Left lung (tissue), 10 donors: ENCODE data around the gene RIOX2. TPM values are rescaled to one million over a fixed set of nuclear protein-coding genes. Genes with fewer than 3 reads are reported as not detected.
A peak's percentile ranks its signal among the peaks of the same experiment; 100 is the strongest.
"Not testable (repeated sequence)": the region's sequence is repeated elsewhere in the genome, so short reads cannot be mapped to it uniquely, and the experiment has no call there.

ENCODE experiments used
- ATAC-seq: fragments of 200-7000 bp; cut with Tn5 transposase; one replicate; pipeline ENCODE4 v1.9.1; 2020; ENCODE audit warnings: moderate library complexity
- DNase-seq, 4 donors: peaks; one replicate each; pipeline ENCODE4 v3.0.0-alpha.2; 2013 to 2020
- H3K27ac ChIP-seq, 2 donors: fragments of 200-600 bp; sonication (generic) in 1 of 2; one replicate each; pipeline versions ENCODE4 v1.5.0 to v1.8.0; 2020 to 2021
- H3K27me3 ChIP-seq, 2 donors: fragments of 200-600 bp; sonication (generic) in 1 of 2; one replicate each; pipeline versions ENCODE4 v1.5.0 to v1.8.0; 2020 to 2021
- H3K36me3 ChIP-seq, 2 donors: fragments of 200-600 bp; sonication (generic) in 1 of 2; one replicate each; pipeline versions ENCODE4 v1.5.0 to v1.8.0; 2020 to 2021
- H3K4me1 ChIP-seq, 2 donors: fragments of 200-600 bp; one replicate each; pipeline ENCODE4 v1.8.0; 2021
- H3K4me3 ChIP-seq, 2 donors: fragments of 200-600 bp; sonication (generic) in 1 of 2; one replicate each; pipeline versions ENCODE4 v1.5.0 to v1.8.0; 2020 to 2021; ENCODE audit warnings: mild to moderate bottlenecking in 1 of 2
- H3K9me3 ChIP-seq, 2 donors: fragments of 200-600 bp; sonication (generic) in 1 of 2; one replicate each; pipeline versions ENCODE4 v1.5.0 to v1.8.0; 2020 to 2021
- intact Hi-C, 2 donors: fragments of 100-400 bp; cut with DNase I; formaldehyde crosslinking; loops; one replicate each; pipeline versions ENCODE4 v1.11.2 to v1.14.2; 2022
- polyA plus RNA-seq, 6 donors: library from polyadenylated mRNA; unstranded; fragments of 120-200 nt; gene quantifications; one replicate each; pipeline ENCODE4 v1.2.1, GENCODE V29; 2013; ENCODE audit not compliant: insufficient read length in 6 of 6
- total RNA-seq, 2 donors: library from RNA; stranded (reverse); fragmentation: NEBNext Ultra II Directional; extraction: Animal tissue kit (Norgen Biotek cat#: 25700); gene quantifications; one replicate each; pipeline ENCODE4 v1.2.1, GENCODE V29; 2021
- TF ChIP-seq, protein P1 (sequence below), 2 donors: fragments of 200-600 bp; sonication (generic) in 1 of 2; IDR thresholded peaks; one replicate each; pipeline versions ENCODE4 v1.5.0 to v1.8.0; 2021; ENCODE audit warnings: antibody characterized with exemption in 2 of 2
- donor health status: DM: no; HTN: yes; CAD: no.
- donor health status: DM: no; HTN: no; CAD: no.

RIOX2 gene
- total and polyA plus RNA-seq, 8 donors, result 16.6 to 44.3 (median 35.7) TPM

DNA sequence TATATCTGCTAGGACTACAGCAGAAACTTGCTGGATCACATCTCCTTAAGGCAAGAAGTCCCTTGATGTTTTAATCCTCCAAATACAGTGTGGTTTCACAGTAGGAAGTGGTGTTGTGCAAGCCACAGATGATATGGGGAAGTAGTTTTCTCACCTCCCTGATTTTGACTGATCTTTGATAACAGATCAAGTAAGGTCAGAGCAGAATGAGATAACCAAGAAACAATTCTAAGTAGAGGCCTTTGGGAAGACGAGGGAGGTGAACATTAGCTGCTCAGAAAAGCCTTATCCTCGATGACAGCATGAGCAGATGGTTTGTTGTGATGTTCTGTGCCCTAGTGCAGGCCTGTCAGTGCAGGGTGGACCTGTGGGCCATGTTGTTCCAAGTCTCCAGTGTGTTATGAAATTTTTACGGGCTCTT, 61.3 kb downstream of the RIOX2 start:
- TF ChIP-seq, protein P1, sequence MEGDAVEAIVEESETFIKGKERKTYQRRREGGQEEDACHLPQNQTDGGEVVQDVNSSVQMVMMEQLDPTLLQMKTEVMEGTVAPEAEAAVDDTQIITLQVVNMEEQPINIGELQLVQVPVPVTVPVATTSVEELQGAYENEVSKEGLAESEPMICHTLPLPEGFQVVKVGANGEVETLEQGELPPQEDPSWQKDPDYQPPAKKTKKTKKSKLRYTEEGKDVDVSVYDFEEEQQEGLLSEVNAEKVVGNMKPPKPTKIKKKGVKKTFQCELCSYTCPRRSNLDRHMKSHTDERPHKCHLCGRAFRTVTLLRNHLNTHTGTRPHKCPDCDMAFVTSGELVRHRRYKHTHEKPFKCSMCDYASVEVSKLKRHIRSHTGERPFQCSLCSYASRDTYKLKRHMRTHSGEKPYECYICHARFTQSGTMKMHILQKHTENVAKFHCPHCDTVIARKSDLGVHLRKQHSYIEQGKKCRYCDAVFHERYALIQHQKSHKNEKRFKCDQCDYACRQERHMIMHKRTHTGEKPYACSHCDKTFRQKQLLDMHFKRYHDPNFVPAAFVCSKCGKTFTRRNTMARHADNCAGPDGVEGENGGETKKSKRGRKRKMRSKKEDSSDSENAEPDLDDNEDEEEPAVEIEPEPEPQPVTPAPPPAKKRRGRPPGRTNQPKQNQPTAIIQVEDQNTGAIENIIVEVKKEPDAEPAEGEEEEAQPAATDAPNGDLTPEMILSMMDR (IDR thresholded peaks at IDR 0.05), result no peak
- intact Hi-C loops, result no loop called here
- Histone ChIP-seq H3K27me3 (no peaks in the 10 kb centered on the region), H3K4me1 (peaks cover 0 to 9% of the 10 kb centered on the region in 2 donors), H3K27ac (peak overlapping the region in 1 of 2 donors; percentile 15), H3K36me3 (peaks cover 0 to 11% of the 10 kb centered on the region in 2 donors), H3K4me3 (no peak overlapping the region), H3K9me3 (no peaks in the 10 kb centered on the region)
- ATAC-seq (peak; percentile 32), DNase-seq (no peak)

DNA sequence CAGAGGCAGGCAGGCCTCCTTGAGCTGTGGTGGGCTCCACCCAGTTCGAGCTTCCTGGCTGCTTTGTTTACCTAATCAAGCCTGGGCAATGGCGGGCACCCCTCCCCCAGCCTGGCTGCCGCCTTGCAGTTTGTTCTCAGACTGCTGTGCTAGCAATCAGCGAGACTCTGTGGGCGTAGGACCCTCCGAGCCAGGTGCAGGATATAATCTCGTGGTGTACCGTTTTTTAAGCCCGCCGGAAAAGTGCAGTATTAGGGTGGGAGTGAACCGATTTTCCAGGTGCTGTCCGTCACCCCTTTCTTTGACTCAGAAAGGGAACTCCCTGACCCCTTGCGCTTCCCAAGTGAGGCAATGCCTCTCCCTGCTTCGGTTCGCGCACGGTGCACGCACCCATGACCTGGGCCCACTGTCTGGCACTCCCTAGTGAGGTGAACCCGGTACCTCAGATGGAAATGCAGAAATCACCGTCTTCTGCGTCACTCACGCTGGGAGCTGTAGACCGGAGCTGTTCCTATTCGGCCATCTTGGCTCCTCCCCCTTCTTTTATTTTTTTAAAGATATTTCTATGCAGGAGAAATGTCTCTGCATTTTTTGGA, 61.9 kb downstream of the RIOX2 start:
- H3K4me3 ChIP-seq, ATAC-seq, H3K4me1 ChIP-seq, H3K27me3 ChIP-seq, DNase-seq, H3K36me3 ChIP-seq, H3K9me3 ChIP-seq, intact Hi-C loops: not testable (repeated sequence)
- peak overlapping the region in 1 of 2 donors; percentile 15 for H3K27ac ChIP-seq

DNA sequence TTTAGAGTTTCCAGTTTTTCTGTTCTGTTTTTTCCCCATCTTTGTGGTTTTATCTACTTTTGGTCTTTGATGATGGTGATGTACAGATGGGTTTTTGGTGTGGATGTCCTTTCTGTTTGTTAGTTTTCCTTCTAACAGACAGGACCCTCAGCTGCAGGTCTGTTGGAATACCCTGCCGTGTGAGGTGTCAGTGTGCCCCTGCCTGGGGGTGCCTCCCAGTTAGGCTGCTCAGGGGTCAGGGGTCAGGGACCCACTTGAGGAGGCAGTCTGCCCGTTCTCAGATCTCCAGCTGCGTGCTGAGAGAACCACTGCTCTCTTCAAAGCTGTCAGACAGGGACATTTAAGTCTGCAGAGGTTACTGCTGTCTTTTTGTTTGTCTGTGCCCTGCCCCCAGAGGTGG, 62.4 kb downstream of the RIOX2 start:
- H3K27me3 ChIP-seq, H3K4me3 ChIP-seq, intact Hi-C loops, H3K36me3 ChIP-seq, DNase-seq, H3K9me3 ChIP-seq, H3K4me1 ChIP-seq, ATAC-seq, H3K27ac ChIP-seq: not testable (repeated sequence)

DNA sequence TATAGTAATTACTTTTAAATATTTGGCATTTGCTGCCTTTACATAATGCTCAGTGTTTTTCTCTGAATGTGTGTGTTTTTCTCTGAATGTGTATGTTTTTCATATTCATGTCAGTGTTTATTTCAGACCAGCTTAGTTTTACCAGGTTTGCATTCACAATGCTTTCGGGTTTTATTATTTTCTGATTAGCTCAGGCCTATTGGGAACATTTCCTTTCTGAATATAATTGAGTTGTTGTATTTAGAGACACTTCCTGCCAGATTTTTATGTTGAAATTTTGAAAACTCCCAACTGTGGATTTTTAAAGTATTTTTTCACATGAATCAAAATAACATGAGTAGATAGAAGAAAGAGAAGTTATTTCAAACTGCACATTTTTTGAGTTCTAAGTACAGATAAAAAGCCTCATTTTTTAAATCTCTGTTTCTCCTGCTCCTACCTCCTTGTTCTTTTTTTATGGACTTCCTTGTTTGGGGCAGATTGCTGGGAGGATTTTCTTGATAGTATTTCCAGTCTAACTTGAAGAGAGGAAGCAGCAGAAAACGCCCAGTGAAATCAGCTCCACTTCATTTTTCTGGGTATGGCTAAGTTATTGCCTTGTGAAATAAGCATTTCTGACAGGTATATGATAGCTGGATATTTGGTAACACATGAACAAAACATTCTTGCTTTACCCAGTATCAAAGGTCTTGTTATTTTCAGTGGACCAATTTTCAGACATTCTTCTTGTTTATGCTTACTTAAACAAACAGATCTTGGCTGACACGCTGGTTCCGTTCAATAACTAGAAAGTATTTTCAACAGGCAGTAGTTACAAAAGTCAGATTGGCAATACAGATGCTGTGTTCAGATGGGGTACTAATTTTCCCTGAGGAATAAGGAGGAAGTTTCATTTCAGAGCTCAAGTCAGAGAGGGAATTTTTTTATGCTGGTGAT, 70.7 kb downstream of the RIOX2 start:
- DNase-seq (peak in 1 of 4 donors; percentile 13), ATAC-seq (no peak)
- no peaks in the 10 kb centered on the region for H3K9me3 ChIP-seq
- peak overlapping the region; percentile 21 to 60 for H3K27ac ChIP-seq
- H3K4me3 ChIP-seq, result no peak overlapping the region
- H3K4me1 ChIP-seq, result peaks cover 6 to 15% of the 10 kb centered on the region in 2 donors
- intact Hi-C loops, result no loop called here
- TF ChIP-seq, protein P1 (IDR thresholded peaks at IDR 0.05), result no peak
- peaks cover 0 to 19% of the 10 kb centered on the region in 2 donors for H3K36me3 ChIP-seq
- H3K27me3 ChIP-seq, result no peaks in the 10 kb centered on the region

DNA sequence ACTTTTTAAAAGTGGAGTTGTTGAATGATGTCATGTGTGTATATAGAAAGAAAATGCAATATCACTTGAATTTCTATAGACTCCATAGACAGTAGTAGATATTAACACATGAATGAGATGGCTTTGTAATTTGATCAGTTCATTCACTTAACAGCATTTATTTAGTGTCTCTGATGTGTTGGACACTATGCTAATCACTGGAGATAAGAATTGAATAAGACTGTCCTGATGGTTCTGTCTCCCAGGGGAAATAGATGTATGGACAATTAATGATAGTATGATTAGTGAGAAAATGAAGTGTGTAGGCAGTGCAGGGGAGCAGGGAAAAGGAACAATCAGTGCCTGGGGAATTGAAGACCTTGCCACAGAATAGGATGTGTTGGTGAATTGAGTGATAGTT, 72.9 kb downstream of the RIOX2 start:
- H3K4me1 ChIP-seq, result peaks cover 6 to 15% of the 10 kb centered on the region in 2 donors
- no peak overlapping the region for H3K27ac ChIP-seq
- H3K9me3 ChIP-seq, result no peaks in the 10 kb centered on the region
- H3K4me3 ChIP-seq, result no peak overlapping the region
- H3K36me3 ChIP-seq, result peaks cover 0 to 19% of the 10 kb centered on the region in 2 donors
- no peak for DNase-seq
- ATAC-seq, result no peak
- intact Hi-C loops, result no loop called here
- no peaks in the 10 kb centered on the region for H3K27me3 ChIP-seq
- TF ChIP-seq, protein P1 (IDR thresholded peaks at IDR 0.05), result no peak

DNA sequence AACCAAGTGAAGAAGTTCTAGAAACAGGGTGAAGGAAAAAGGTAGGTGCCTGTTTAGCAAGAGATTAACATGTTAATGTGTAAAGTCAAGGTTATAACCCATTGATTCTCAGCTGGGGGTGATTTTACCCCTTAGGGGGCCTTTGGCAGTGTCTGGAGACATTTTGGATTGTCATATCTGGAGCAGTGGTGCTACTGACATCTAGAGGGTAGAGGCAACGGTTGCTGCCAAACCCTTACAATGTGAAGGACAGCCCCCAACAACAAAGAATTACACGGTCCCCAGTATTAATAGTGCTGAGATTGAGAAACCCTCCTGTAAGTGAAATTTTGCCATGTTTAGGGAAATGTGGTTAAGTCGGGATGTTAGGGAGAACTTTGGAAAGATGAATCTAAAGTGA, 75.7 kb downstream of the RIOX2 start:
- peaks cover 2 to 9% of the 10 kb centered on the region in 2 donors for H3K4me1 ChIP-seq
- no peaks in the 10 kb centered on the region for H3K27me3 ChIP-seq
- intact Hi-C loops, result no loop called here
- no peak for DNase-seq
- peaks cover 0 to 19% of the 10 kb centered on the region in 2 donors for H3K36me3 ChIP-seq
- ATAC-seq, result no peak
- no peak overlapping the region for H3K4me3 ChIP-seq
- H3K9me3 ChIP-seq, result no peaks in the 10 kb centered on the region
- H3K27ac ChIP-seq, result no peak overlapping the region
- TF ChIP-seq, protein P1 (IDR thresholded peaks at IDR 0.05), result no peak
